ENCODE results near the gene ME1.

Gene ME1

DNA sequence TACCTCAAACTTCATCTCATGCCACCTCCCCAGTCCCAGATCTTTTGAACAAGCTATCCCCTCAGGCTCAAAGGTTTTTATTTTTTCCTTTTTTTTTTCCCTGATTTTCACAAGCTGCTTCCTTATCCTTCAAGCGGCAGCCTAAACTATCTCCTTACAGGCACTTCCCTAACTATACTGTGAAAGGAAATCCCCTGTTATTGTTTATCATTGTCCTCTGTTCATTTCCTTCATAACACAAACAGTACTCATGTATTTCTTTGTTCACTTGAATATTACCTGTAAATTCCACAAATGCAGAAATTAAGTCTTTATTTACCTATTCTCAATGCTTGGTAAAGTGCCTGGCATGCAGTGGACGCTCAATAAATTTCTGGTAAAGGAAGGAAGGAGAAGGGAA, 48.9 kb downstream of the ME1 start:
- no peak for DNase-seq
- Histone ChIP-seq H3K27me3 (ENCODE audit: insufficient read depth, low read length, poor library complexity) (no peaks in the 10 kb centered on the region), H4K8ac (ENCODE audit: low read depth, low read length) (no peak overlapping the region), H3K4me1 (ENCODE audit: control insufficient read depth, low read depth, low read length) (no peaks in the 10 kb centered on the region), H4K5ac (ENCODE audit: low read length) (no peak overlapping the region), H3K79me2 (ENCODE audit: control insufficient read depth, insufficient read depth, low read length) (no peaks in the 10 kb centered on the region), H3K27ac (ENCODE audit: low read depth, low read length) (no peak overlapping the region), H3K36me3 (ENCODE audit: control insufficient read depth, insufficient read depth, low read length) (no peaks in the 10 kb centered on the region), H3K18ac (ENCODE audit: low read length) (no peak overlapping the region), H3K4me2 (ENCODE audit: low read length) (no peak overlapping the region), H3K79me1 (ENCODE audit: low read length) (no peaks in the 10 kb centered on the region), H2BK5ac (ENCODE audit: low read length) (no peak overlapping the region), H3K23ac (ENCODE audit: low read length) (no peak overlapping the region), H3K9ac (ENCODE audit: low read length) (no peak overlapping the region), H2AK5ac (ENCODE audit: low read length) (no peak overlapping the region), H3K4ac (ENCODE audit: low read depth, low read length) (no peak overlapping the region), H2BK15ac (replicated peaks; ENCODE audit: low read depth) (no peak overlapping the region), H3K4me3 (ENCODE audit: low read length) (no peak overlapping the region), H3K56ac (ENCODE audit: low read length) (no peak overlapping the region), H2BK120ac (ENCODE audit: low read depth, low read length) (no peak overlapping the region)
- WGBS (ENCODE audit: extremely low coverage, insufficient coverage, low lambda C conversion rate): no CpG with 5 or more reads among the region's 2 CpGs

DNA sequence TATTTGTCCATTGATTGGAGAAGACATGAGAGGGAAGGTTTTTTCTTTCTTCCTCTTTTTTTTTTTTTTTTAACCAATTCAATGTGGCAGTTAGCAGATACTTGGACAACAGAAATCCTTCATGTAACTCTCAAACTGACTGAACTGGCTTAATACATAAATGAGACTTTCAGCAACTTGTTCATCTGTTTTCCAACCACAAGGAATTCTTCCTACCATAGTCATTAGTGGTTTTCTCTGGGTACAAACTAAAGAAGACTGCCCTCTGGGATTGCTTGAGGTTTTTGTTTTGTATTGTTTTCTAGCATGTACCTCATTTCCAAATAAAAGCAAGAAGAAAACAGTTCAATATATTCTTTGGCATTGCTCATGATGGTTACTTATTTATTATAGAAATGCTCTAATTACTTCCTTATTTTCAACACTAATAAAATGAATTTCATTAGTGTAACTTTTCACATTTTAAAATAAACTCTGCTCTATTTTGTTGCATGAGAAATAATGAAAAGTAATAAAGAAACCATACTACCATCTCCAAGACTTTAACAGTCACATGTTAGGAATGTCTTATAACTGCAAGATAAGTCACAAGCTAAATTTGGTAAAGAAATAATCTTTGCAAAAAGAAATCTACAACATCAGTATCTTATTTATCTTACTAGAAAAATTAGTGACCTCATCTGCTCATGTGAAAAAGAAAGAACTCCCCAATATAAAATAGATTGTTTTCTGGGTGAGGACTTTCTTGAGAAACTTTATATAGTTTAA, 52.0 kb downstream of the ME1 start:
- Histone ChIP-seq H3K4me1 (ENCODE audit: control insufficient read depth, low read depth, low read length) (no peaks in the 10 kb centered on the region), H3K9ac (ENCODE audit: low read length) (no peak overlapping the region), H3K79me1 (ENCODE audit: low read length) (no peaks in the 10 kb centered on the region), H2BK120ac (ENCODE audit: low read depth, low read length) (no peak overlapping the region), H3K4me2 (ENCODE audit: low read length) (no peak overlapping the region), H3K36me3 (ENCODE audit: control insufficient read depth, insufficient read depth, low read length) (no peaks in the 10 kb centered on the region), H2AK5ac (ENCODE audit: low read length) (no peak overlapping the region), H3K56ac (ENCODE audit: low read length) (no peak overlapping the region), H2BK5ac (ENCODE audit: low read length) (no peak overlapping the region), H3K4ac (ENCODE audit: low read depth, low read length) (no peak overlapping the region), H3K18ac (ENCODE audit: low read length) (no peak overlapping the region), H3K79me2 (ENCODE audit: control insufficient read depth, insufficient read depth, low read length) (no peaks in the 10 kb centered on the region), H3K23ac (ENCODE audit: low read length) (no peak overlapping the region), H4K8ac (ENCODE audit: low read depth, low read length) (no peak overlapping the region), H3K4me3 (ENCODE audit: low read length) (no peak overlapping the region), H4K5ac (ENCODE audit: low read length) (no peak overlapping the region), H3K27ac (ENCODE audit: low read depth, low read length) (no peak overlapping the region), H2BK15ac (replicated peaks; ENCODE audit: low read depth) (no peak overlapping the region), H3K27me3 (ENCODE audit: insufficient read depth, low read length, poor library complexity) (no peaks in the 10 kb centered on the region)
- no peak for DNase-seq

DNA sequence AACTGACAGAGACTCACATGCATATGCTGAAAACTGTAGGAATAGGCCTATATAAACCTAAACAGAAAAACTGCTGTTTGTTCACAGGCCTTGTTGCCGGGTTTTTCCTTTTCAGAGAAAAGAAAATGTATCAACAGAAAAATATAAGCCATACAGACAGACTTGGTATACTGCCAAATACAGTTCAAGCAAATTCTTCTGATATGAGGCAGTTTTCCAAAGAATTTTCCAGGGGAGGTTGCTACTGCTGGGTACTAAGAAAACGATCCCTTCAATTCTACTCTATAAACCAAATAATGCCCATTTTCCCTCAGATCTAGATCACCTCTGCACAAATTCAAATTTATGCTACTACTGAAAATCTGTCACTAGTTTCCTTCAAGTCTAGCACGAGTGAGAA, 59.4 kb downstream of the ME1 start:
- H2BK15ac ChIP-seq (replicated peaks; ENCODE audit: low read depth): no peak overlapping the region
- DNase-seq: no peak

DNA sequence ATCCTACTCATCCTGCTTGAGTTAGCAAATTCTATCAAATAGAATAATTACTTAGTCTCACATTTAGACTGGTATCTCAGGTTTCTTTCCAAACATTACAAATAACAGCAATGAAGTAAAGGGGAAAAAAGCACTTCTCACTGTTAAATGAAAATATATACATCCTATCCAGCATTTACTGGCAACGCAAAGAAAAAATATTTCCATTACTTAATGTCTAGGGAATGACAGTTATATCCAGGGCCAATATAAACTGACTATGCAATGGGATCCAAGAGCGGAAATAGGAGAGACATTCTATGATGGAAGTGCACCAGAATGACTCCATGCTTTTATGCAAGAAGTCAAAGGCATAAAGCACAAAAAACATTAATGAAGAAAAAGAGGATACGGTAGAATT, 60.3 kb downstream of the ME1 start:
- Histone ChIP-seq H2BK15ac (replicated peaks; ENCODE audit: low read depth) (no peak overlapping the region), H4K5ac (ENCODE audit: low read length) (no peak overlapping the region), H3K79me1 (ENCODE audit: low read length) (no peaks in the 10 kb centered on the region), H3K4ac (ENCODE audit: low read depth, low read length) (no peak overlapping the region), H3K27ac (ENCODE audit: low read depth, low read length) (no peak overlapping the region), H3K23ac (ENCODE audit: low read length) (no peak overlapping the region), H2AK5ac (ENCODE audit: low read length) (no peak overlapping the region), H3K4me3 (ENCODE audit: low read length) (no peak overlapping the region), H2BK5ac (ENCODE audit: low read length) (no peak overlapping the region), H3K18ac (ENCODE audit: low read length) (no peak overlapping the region), H3K79me2 (ENCODE audit: control insufficient read depth, insufficient read depth, low read length) (no peaks in the 10 kb centered on the region), H3K9ac (ENCODE audit: low read length) (no peak overlapping the region), H4K8ac (ENCODE audit: low read depth, low read length) (no peak overlapping the region), H3K4me1 (ENCODE audit: control insufficient read depth, low read depth, low read length) (no peaks in the 10 kb centered on the region), H3K36me3 (ENCODE audit: control insufficient read depth, insufficient read depth, low read length) (no peaks in the 10 kb centered on the region), H2BK120ac (ENCODE audit: low read depth, low read length) (no peak overlapping the region), H3K27me3 (ENCODE audit: insufficient read depth, low read length, poor library complexity) (no peaks in the 10 kb centered on the region), H3K56ac (ENCODE audit: low read length) (no peak overlapping the region), H3K4me2 (ENCODE audit: low read length) (no peak overlapping the region)
- DNase-seq: no peak
- WGBS (ENCODE audit: extremely low coverage, insufficient coverage, low lambda C conversion rate): no CpG with 5 or more reads among the region's 3 CpGs

More for the DNA sequence above, 59.4 kb downstream of the ME1 start:
- H2AK5ac ChIP-seq (ENCODE audit: low read length): no peak overlapping the region
- no peaks in the 10 kb centered on the region for H3K36me3 ChIP-seq (ENCODE audit: control insufficient read depth, insufficient read depth, low read length)
- no peak overlapping the region for H3K56ac ChIP-seq (ENCODE audit: low read length)
- H2BK120ac ChIP-seq (ENCODE audit: low read depth, low read length): no peak overlapping the region
- no peaks in the 10 kb centered on the region for H3K4me1 ChIP-seq (ENCODE audit: control insufficient read depth, low read depth, low read length)
- H3K79me1 ChIP-seq (ENCODE audit: low read length): no peaks in the 10 kb centered on the region
- H3K4me2 ChIP-seq (ENCODE audit: low read length): no peak overlapping the region
- H3K4me3 ChIP-seq (ENCODE audit: low read length): no peak overlapping the region
- no peaks in the 10 kb centered on the region for H3K79me2 ChIP-seq (ENCODE audit: control insufficient read depth, insufficient read depth, low read length)
- no peak overlapping the region for H3K23ac ChIP-seq (ENCODE audit: low read length)
- H3K18ac ChIP-seq (ENCODE audit: low read length): no peak overlapping the region
- no CpG with 5 or more reads among the region's 3 CpGs for WGBS (ENCODE audit: extremely low coverage, insufficient coverage, low lambda C conversion rate)
- no peak overlapping the region for H3K9ac ChIP-seq (ENCODE audit: low read length)
- H4K5ac ChIP-seq (ENCODE audit: low read length): no peak overlapping the region
- H3K27ac ChIP-seq (ENCODE audit: low read depth, low read length): no peak overlapping the region
- H3K4ac ChIP-seq (ENCODE audit: low read depth, low read length): no peak overlapping the region
- no peak overlapping the region for H4K8ac ChIP-seq (ENCODE audit: low read depth, low read length)
- no peak overlapping the region for H2BK5ac ChIP-seq (ENCODE audit: low read length)
- H3K27me3 ChIP-seq (ENCODE audit: insufficient read depth, low read length, poor library complexity): no peaks in the 10 kb centered on the region

DNA sequence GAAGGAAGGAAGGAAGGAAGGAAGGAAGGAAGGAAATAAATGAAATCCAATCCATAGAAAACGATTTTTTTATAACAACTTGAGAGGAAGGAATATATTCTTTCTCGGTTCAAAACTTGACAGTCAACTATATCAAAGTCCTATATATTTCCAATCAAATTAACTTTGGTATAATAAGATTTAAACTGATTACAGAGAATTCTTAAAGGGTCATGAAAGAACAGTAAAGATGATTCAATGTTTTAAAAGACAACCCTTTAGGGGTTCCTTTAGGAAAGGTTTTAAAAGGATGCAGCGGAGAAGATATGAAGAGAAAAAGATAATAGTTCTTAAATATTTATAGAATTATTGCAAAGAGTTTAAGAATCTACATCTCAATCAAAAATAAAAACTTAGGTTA, 61.2 kb downstream of the ME1 start:
- WGBS (ENCODE audit: extremely low coverage, insufficient coverage, low lambda C conversion rate): no CpG with 5 or more reads among the region's 3 CpGs
- Histone ChIP-seq H3K56ac (ENCODE audit: low read length) (no peak overlapping the region), H3K36me3 (ENCODE audit: control insufficient read depth, insufficient read depth, low read length) (no peaks in the 10 kb centered on the region)

DNA sequence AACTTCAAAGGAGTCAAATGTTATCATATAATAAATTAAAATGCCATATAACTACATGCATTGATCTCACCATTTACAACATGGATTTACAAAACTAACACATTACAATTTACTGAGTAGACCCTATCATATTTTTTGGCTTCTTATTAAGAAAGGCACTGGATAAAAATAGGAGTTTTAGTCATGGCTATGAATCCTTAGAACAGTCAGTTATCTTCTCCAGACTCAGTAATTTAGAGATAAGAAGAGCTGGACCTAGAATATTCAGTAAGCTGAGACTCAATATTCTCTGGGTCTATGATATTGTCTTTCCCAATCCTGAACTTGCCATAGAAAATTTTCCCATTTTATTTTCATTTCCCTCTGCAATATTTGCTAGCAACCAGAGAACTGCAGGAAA, 62.3 kb downstream of the ME1 start:
- Histone ChIP-seq H2BK5ac (ENCODE audit: low read length) (no peak overlapping the region), H3K79me2 (ENCODE audit: control insufficient read depth, insufficient read depth, low read length) (no peaks in the 10 kb centered on the region), H2AK5ac (ENCODE audit: low read length) (no peak overlapping the region), H3K79me1 (ENCODE audit: low read length) (no peaks in the 10 kb centered on the region), H3K56ac (ENCODE audit: low read length) (no peak overlapping the region), H2BK15ac (replicated peaks; ENCODE audit: low read depth) (no peak overlapping the region), H4K8ac (ENCODE audit: low read depth, low read length) (no peak overlapping the region), H3K27ac (ENCODE audit: low read depth, low read length) (no peak overlapping the region), H3K9ac (ENCODE audit: low read length) (no peak overlapping the region), H3K23ac (ENCODE audit: low read length) (no peak overlapping the region), H3K4ac (ENCODE audit: low read depth, low read length) (no peak overlapping the region), H3K4me3 (ENCODE audit: low read length) (no peak overlapping the region), H3K4me1 (ENCODE audit: control insufficient read depth, low read depth, low read length) (no peaks in the 10 kb centered on the region), H4K5ac (ENCODE audit: low read length) (no peak overlapping the region), H3K36me3 (ENCODE audit: control insufficient read depth, insufficient read depth, low read length) (no peaks in the 10 kb centered on the region), H3K4me2 (ENCODE audit: low read length) (no peak overlapping the region), H2BK120ac (ENCODE audit: low read depth, low read length) (no peak overlapping the region), H3K27me3 (ENCODE audit: insufficient read depth, low read length, poor library complexity) (no peaks in the 10 kb centered on the region), H3K18ac (ENCODE audit: low read length) (no peak overlapping the region)
- DNase-seq: no peak

More for the DNA sequence above, 61.2 kb downstream of the ME1 start:
- Histone ChIP-seq H3K23ac (ENCODE audit: low read length) (no peak overlapping the region), H4K5ac (ENCODE audit: low read length) (no peak overlapping the region), H3K4ac (ENCODE audit: low read depth, low read length) (no peak overlapping the region), H3K4me2 (ENCODE audit: low read length) (no peak overlapping the region), H4K8ac (ENCODE audit: low read depth, low read length) (no peak overlapping the region), H2BK120ac (ENCODE audit: low read depth, low read length) (no peak overlapping the region), H3K4me1 (ENCODE audit: control insufficient read depth, low read depth, low read length) (no peaks in the 10 kb centered on the region), H3K27me3 (ENCODE audit: insufficient read depth, low read length, poor library complexity) (no peaks in the 10 kb centered on the region), H2AK5ac (ENCODE audit: low read length) (no peak overlapping the region), H3K27ac (ENCODE audit: low read depth, low read length) (no peak overlapping the region), H3K9ac (ENCODE audit: low read length) (no peak overlapping the region), H2BK15ac (replicated peaks; ENCODE audit: low read depth) (no peak overlapping the region), H2BK5ac (ENCODE audit: low read length) (no peak overlapping the region), H3K4me3 (ENCODE audit: low read length) (no peak overlapping the region), H3K79me1 (ENCODE audit: low read length) (no peaks in the 10 kb centered on the region), H3K18ac (ENCODE audit: low read length) (no peak overlapping the region), H3K79me2 (ENCODE audit: control insufficient read depth, insufficient read depth, low read length) (no peaks in the 10 kb centered on the region)
- no peak for DNase-seq

Data from mesendoderm (in vitro differentiated cells).